Stimulated activated naive CD8-positive, alpha-beta T cell treated with anti-CD3 and anti-CD28 coated beads, Interleukin-15, Interleukin-2, amounts not matched to agents 100 ng/mL and 50 ng/mL, for 24 hours (primary cell): ENCODE data around the gene SLIT3.

Experiments used
- H3K27ac Mint-ChIP-seq: one replicate; pipeline ENCODE4 v1.8.0; 2021; ENCODE audit warnings: mild to moderate bottlenecking, mixed read lengths
- H3K27me3 Mint-ChIP-seq: one replicate; pipeline ENCODE4 v1.8.0; 2021; ENCODE audit warnings: mixed read lengths
- H3K36me3 Mint-ChIP-seq: one replicate; pipeline ENCODE4 v1.8.0; 2021; ENCODE audit warnings: low read depth, mixed read lengths
- H3K4me1 Mint-ChIP-seq: one replicate; pipeline ENCODE4 v1.8.0; 2021; ENCODE audit warnings: low read depth, mixed read lengths
- H3K4me3 Mint-ChIP-seq: one replicate; pipeline ENCODE4 v1.8.0; 2021; ENCODE audit warnings: mild to moderate bottlenecking, mixed read lengths
- H3K9me3 Mint-ChIP-seq: one replicate; pipeline ENCODE4 v1.8.0; 2021; ENCODE audit warnings: mixed read lengths

The SLIT3 gene

DNA sequence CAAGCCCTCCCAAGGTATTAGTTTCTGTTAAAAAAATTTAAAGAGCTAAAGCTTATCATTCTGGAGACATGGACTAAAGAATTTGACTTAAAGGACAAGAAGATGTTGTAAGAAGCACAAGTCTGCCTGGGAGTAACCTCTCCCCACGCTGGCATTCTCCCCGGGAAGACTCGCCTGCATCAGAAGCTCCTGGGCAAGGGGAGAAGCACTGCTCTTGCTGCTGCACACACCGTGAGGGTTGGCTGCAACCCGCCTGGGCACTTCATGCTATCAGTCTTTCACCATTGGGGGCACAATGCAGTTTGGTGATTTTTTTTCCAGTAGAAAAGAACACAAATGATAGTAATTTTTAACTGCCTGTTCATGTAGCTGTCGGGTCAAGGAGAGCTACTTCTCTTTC, 529.3 kb downstream of the SLIT3 start:
- no peaks in the 10 kb centered on the region for H3K4me1 Mint-ChIP-seq
- no peak overlapping the region for H3K27ac Mint-ChIP-seq
- peaks cover 5% of the 10 kb centered on the region for H3K27me3 Mint-ChIP-seq
- no peak overlapping the region for H3K4me3 Mint-ChIP-seq
- H3K36me3 Mint-ChIP-seq = no peaks in the 10 kb centered on the region
- no peaks in the 10 kb centered on the region for H3K9me3 Mint-ChIP-seq

DNA sequence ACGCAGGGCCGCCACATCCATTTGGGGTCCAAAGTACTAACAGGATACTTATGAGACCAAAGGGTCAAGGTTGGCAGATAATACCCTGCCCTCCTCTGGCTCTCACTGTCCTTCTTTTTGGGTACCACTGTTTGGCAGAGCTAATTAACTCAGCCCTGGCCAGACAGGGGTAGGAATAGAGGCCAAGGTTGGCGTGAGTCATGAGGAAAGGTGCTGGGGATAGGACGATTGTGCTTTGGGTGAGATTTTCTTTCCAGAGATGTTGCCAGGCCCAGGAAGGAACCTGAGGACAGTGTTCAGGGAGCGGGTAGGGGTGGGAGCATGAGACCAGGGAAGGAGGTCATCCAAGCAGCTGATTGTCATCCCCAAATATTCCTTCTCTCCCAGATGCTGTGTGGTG, 529.9 kb downstream of the SLIT3 start:
- peaks cover 5% of the 10 kb centered on the region for H3K27me3 Mint-ChIP-seq
- no peaks in the 10 kb centered on the region for H3K9me3 Mint-ChIP-seq
- no peaks in the 10 kb centered on the region for H3K4me1 Mint-ChIP-seq
- H3K4me3 Mint-ChIP-seq = no peak overlapping the region
- no peak overlapping the region for H3K27ac Mint-ChIP-seq
- H3K36me3 Mint-ChIP-seq = no peaks in the 10 kb centered on the region

DNA sequence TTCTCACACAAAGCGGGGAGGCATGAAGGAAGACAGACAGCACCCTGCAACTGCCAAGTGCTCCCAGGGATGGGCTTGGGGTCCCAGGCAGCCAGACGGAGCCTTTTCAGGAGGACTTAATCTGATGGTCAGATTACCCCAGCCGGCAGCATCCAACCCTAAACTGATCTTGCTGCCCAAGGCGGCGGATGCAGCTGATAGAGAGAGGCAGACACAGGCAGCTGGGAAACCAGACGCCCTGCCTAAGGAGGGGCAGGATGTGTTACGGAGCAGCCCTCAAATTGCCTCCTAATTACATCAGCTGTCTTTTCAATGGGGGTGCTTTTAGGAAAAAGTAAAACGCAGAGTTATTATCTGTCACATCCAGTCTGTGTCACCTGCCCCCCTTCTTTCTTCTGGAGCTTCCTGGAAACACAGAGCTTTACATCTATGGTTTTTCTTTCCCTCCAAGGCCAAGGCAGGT, 530.9 kb downstream of the SLIT3 start:
- Mint-ChIP-seq H3K27ac (no peak overlapping the region), H3K4me1 (no peaks in the 10 kb centered on the region), H3K4me3 (no peak overlapping the region), H3K9me3 (no peaks in the 10 kb centered on the region), H3K36me3 (no peaks in the 10 kb centered on the region), H3K27me3 (no peaks in the 10 kb centered on the region)

GRCh38 chr5:168768172-168768571, 532.8 kb downstream of the SLIT3 start:
- H3K4me3 Mint-ChIP-seq = no peak overlapping the region
- no peaks in the 10 kb centered on the region for H3K9me3 Mint-ChIP-seq
- no peaks in the 10 kb centered on the region for H3K36me3 Mint-ChIP-seq
- H3K27me3 Mint-ChIP-seq = no peaks in the 10 kb centered on the region
- H3K4me1 Mint-ChIP-seq = no peaks in the 10 kb centered on the region
- H3K27ac Mint-ChIP-seq = no peak overlapping the region

DNA sequence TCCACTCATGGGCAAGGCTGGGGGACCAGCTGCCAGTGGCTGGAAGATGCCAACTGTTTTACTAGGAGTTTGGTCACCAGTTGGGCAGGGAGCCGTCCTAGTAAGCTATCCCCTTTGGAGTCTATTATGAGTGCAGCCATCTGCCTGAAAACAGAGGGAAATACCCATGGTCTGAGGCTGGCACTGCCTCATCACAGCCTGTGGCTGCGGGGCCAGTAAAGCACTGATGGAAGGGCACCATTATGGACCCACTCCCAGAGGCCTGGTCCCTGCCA, 534.6 kb downstream of the SLIT3 start:
- H3K36me3 Mint-ChIP-seq = no peaks in the 10 kb centered on the region
- no peaks in the 10 kb centered on the region for H3K9me3 Mint-ChIP-seq
- H3K27me3 Mint-ChIP-seq = no peaks in the 10 kb centered on the region
- no peak overlapping the region for H3K4me3 Mint-ChIP-seq
- no peak overlapping the region for H3K27ac Mint-ChIP-seq
- H3K4me1 Mint-ChIP-seq = no peaks in the 10 kb centered on the region

- H3K9me3 Mint-ChIP-seq = no peaks in the 10 kb centered on the region
- no peaks in the 10 kb centered on the region for H3K36me3 Mint-ChIP-seq
- H3K27ac Mint-ChIP-seq = no peak overlapping the region
- no peak overlapping the region for H3K4me3 Mint-ChIP-seq
- H3K4me1 Mint-ChIP-seq = no peaks in the 10 kb centered on the region
- H3K27me3 Mint-ChIP-seq = no peaks in the 10 kb centered on the region
These were observed 535.2 kb downstream of the SLIT3 start for GRCh38 chr5:168765551-168766425.

GRCh38 chr5:168765086-168765550, 535.8 kb downstream of the SLIT3 start:
- Mint-ChIP-seq H3K9me3 (no peaks in the 10 kb centered on the region), H3K27me3 (no peaks in the 10 kb centered on the region), H3K36me3 (no peaks in the 10 kb centered on the region), H3K4me1 (no peaks in the 10 kb centered on the region), H3K4me3 (no peak overlapping the region), H3K27ac (no peak overlapping the region)

DNA sequence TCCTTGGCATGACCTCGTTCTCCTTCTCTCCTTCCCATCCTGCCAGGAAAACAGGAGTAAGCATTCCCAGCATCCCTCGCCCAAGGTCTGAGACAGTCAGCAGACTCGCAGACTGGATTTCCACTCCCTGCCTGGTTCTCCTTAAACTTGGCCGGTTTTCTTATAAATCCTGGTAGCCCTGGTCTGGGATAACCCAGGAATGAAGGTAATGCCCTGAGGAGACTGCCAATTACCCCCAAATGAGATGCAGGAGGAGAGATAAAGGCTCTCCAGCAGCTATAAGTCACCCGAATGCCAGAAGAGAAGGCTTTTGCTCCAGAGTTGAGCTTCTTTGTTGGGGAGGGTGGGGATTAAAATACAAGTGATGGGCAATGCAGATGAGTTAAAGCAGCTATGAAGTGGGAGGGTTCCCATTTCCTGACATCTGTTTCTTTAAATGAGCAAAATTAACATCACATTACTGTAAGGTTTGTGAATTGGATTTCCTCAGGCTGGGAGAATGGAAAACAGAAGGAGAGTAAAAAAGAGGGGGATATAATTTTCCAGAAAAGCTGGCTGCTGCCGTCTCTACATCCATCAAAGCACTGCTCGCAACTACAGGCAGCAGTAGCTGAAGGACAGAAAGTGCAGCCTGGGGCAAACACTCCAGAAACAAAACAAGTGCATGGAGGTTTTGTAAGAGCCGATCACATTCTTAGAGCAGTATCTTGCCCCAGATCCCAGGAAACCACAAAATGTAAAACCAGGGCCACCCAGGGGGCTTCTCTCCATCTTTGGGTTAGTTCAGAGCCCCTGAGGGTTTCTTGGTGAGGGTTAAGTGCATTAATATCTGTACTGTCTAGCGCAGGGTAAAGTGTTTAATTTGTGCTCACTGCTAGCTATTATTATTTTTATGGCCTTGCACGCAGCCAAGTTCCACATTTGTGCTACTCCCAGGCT, 544.2 kb downstream of the SLIT3 start:
- H3K4me1 Mint-ChIP-seq = no peaks in the 10 kb centered on the region
- no peak overlapping the region for H3K4me3 Mint-ChIP-seq
- H3K27me3 Mint-ChIP-seq = peaks cover 3% of the 10 kb centered on the region
- no peaks in the 10 kb centered on the region for H3K36me3 Mint-ChIP-seq
- H3K9me3 Mint-ChIP-seq = no peaks in the 10 kb centered on the region
- no peak overlapping the region for H3K27ac Mint-ChIP-seq

- H3K9me3 Mint-ChIP-seq = no peaks in the 10 kb centered on the region
- no peaks in the 10 kb centered on the region for H3K36me3 Mint-ChIP-seq
- H3K27me3 Mint-ChIP-seq = peaks cover 3% of the 10 kb centered on the region
- H3K27ac Mint-ChIP-seq = no peak overlapping the region
- no peaks in the 10 kb centered on the region for H3K4me1 Mint-ChIP-seq
- H3K4me3 Mint-ChIP-seq = no peak overlapping the region
These were observed 545.3 kb downstream of the SLIT3 start for GRCh38 chr5:168755548-168756093.

GRCh38 chr5:168753691-168754254, 547.2 kb downstream of the SLIT3 start:
- no peak overlapping the region for H3K27ac Mint-ChIP-seq
- H3K27me3 Mint-ChIP-seq = peaks cover 3% of the 10 kb centered on the region
- no peak overlapping the region for H3K4me3 Mint-ChIP-seq
- no peaks in the 10 kb centered on the region for H3K9me3 Mint-ChIP-seq
- no peaks in the 10 kb centered on the region for H3K36me3 Mint-ChIP-seq
- no peaks in the 10 kb centered on the region for H3K4me1 Mint-ChIP-seq

GRCh38 chr5:168752416-168753190, 548.3 kb downstream of the SLIT3 start:
- Mint-ChIP-seq H3K27me3 (no peaks in the 10 kb centered on the region), H3K4me3 (no peak overlapping the region), H3K36me3 (no peaks in the 10 kb centered on the region), H3K27ac (no peak overlapping the region), H3K4me1 (no peaks in the 10 kb centered on the region), H3K9me3 (no peaks in the 10 kb centered on the region)

DNA sequence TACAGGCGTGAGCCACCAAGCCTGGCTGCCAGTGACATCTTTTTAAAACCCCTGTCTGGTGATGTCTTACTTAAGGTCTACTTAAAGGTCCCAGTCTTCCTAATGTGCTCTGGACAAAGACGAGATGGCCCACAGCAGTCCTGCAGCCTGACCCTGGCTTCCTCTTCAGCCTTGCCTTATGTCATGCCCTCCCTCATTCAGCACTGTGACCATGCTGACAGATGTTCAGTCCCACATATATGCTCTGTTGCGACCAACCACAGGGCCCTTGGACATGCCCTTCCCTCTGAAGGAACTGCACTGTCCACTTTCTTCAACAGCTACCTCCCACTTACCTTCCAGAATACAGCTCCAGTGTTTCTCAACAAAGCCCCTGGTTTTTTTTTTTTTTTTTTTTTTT, 548.9 kb downstream of the SLIT3 start:
- H3K27me3 Mint-ChIP-seq = no peaks in the 10 kb centered on the region
- H3K27ac Mint-ChIP-seq = no peak overlapping the region
- H3K9me3 Mint-ChIP-seq = peaks cover 3% of the 10 kb centered on the region
- H3K36me3 Mint-ChIP-seq = no peaks in the 10 kb centered on the region
- no peak overlapping the region for H3K4me3 Mint-ChIP-seq
- no peaks in the 10 kb centered on the region for H3K4me1 Mint-ChIP-seq

GRCh38 chr5:168750926-168751325, 550.0 kb downstream of the SLIT3 start:
- Mint-ChIP-seq H3K36me3 (no peaks in the 10 kb centered on the region), H3K9me3 (peaks cover 4% of the 10 kb centered on the region), H3K4me3 (no peak overlapping the region), H3K27ac (no peak overlapping the region), H3K4me1 (no peaks in the 10 kb centered on the region), H3K27me3 (no peaks in the 10 kb centered on the region)

DNA sequence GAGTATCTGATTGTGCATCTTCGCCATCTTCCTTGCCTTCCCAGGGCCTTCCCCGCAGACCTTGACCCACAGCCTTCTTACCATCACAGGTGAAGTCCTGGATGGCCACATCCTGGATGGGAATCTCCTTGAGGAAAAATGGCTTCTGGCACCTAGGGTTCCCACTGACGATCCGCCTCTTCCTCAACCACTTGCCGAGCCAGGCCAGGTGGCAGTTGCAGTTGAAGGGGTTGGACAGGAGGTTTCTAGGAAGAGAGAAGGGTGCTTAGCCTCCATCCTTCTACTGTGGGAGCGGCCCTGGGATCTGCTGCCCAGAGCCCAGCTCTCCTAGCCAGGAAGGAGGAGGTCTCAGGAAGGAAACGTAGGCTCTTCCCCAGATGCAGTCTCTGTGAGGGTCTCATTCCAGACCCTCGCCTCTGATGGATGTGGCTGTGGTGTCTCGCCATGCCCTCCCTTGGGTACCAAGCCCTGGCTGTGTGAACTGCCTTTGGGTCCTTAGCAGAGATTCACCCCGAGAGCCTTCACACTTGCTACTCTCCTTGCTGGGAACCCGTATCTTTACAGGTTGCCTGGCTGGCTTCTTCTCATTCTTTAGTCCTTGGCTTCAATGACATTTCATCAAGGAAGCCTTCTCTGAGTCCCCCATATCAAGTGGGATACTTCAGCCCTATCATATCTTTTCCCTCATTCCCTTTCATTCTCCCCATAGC, 551.4 kb downstream of the SLIT3 start:
- Mint-ChIP-seq H3K4me1 (no peaks in the 10 kb centered on the region), H3K9me3 (peaks cover 8% of the 10 kb centered on the region), H3K27me3 (peaks cover 3% of the 10 kb centered on the region), H3K27ac (no peak overlapping the region), H3K36me3 (no peaks in the 10 kb centered on the region), H3K4me3 (no peak overlapping the region)
